Smooth muscle cell (in vitro differentiated cells): ENCODE results near the gene IFITM5. TPM values are rescaled to one million over a fixed set of nuclear protein-coding genes. Genes with fewer than 3 reads are reported as not detected.

ENCODE experiments used
- DNase-seq: peaks from one replicate; lab custom pipeline; 2025; ENCODE audit not compliant: unreplicated experiment; lab: John Stamatoyannopoulos, UW
- H2AFZ ChIP-seq: fragments of 200-600 bp; sonication (generic); 2 replicates; pipeline ENCODE4 v1.6.0; 2016; ENCODE audit warnings: antibody characterized with exemption, low read depth, mild to moderate bottlenecking
- H3F3A ChIP-seq: fragments of 200-600 bp; sonication (generic); 2 replicates; pipeline ENCODE4 v1.6.0; 2017; ENCODE audit warnings: antibody characterized with exemption, low read depth
- H3K27ac ChIP-seq: fragments of 200-600 bp; sonication (generic); 2 replicates; pipeline ENCODE4 v1.5.1; 2016; ENCODE audit warnings: low read depth, mild to moderate bottlenecking
- H3K27me3 ChIP-seq: fragments of 200-600 bp; sonication (generic); 2 replicates; pipeline ENCODE4 v1.6.1; 2016; ENCODE audit warnings: low read depth, mild to moderate bottlenecking
- H3K36me3 ChIP-seq: fragments of 200-600 bp; sonication (generic); 2 replicates; pipeline ENCODE4 v1.5.1; 2016; ENCODE audit warnings: low read depth
- H3K4me1 ChIP-seq: fragments of 200-600 bp; sonication (generic); 2 replicates; pipeline ENCODE4 v1.5.1; 2016; ENCODE audit warnings: low read depth
- H3K4me2 ChIP-seq: fragments of 200-600 bp; sonication (generic); 2 replicates; pipeline ENCODE4 v1.6.0; 2016; ENCODE audit warnings: mild to moderate bottlenecking
- H3K4me3 ChIP-seq: fragments of 200-600 bp; sonication (generic); 2 replicates; pipeline ENCODE4 v1.5.1; 2016; ENCODE audit warnings: mild to moderate bottlenecking
- H3K79me2 ChIP-seq: fragments of 200-600 bp; sonication (generic); 2 replicates; pipeline ENCODE4 v1.6.0; 2016; ENCODE audit warnings: low read depth, mild to moderate bottlenecking
- H3K9ac ChIP-seq: fragments of 200-600 bp; sonication (generic); 2 replicates; pipeline ENCODE4 v1.6.0; 2016; ENCODE audit warnings: low read depth
- H3K9me3 ChIP-seq: fragments of 200-600 bp; sonication (generic); replicated peaks from 2 replicates; pipeline ENCODE4 v1.5.1; 2016; ENCODE audit warnings: low read depth
- H4K20me1 ChIP-seq: fragments of 200-600 bp; sonication (generic); 2 replicates; pipeline ENCODE4 v1.6.0; 2016; ENCODE audit warnings: low read depth
- CTCF ChIP-seq: fragments of 200-600 bp; sonication (generic); IDR thresholded peaks from 2 replicates; pipeline ENCODE4 v1.5.1; 2017; ENCODE audit warnings: borderline replicate concordance, mild to moderate bottlenecking, antibody characterized with exemption; ENCODE audit not compliant: insufficient read depth, poor library complexity, severe bottlenecking
- WGBS: methylation state at CpG from one replicate; pipeline ENCODE4 v1.1.7; 2016; ENCODE audit warnings: low lambda C conversion rate; 5-methylcytosine and 5-hydroxymethylcytosine counted together
- polyA plus RNA-seq: library from polyadenylated mRNA; unstranded; fragments of >200 nt; fragmentation: Nextera tagmentation; extraction: Ambion mirVana; gene quantifications from 2 replicates; pipeline ENCODE4 v1.2.1, GENCODE V29; 2016
- total RNA-seq: library from RNA; depleted of rRNA; stranded (reverse); fragments of >200 nt; gene quantifications from 2 replicates; pipeline ENCODE4 v1.2.3, GENCODE V29; 2014

IFITM5 gene
- total and polyA plus RNA-seq, 2 experiments from 2014 or later: not detected

DNA sequence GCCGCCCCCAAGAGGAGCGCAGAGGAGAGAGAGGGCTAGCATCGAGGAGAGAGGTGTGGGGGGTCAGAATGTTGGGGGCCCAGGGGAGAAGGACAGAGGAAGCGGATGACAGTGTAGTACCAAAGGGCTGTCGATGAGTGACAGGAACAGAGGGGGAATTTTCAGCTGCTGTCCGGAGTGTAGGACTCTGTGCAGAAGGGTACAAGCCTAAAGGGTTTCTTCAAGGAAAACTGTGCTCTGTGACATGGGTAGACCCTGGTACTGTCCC is 26.5 kb downstream of the IFITM5 start:
- Histone ChIP-seq H3K36me3 (no peaks in the 10 kb centered on the region), H4K20me1 (no peaks in the 10 kb centered on the region), H3K4me2 (no peak overlapping the region), H3K9me3 (no peaks in the 10 kb centered on the region), H3F3A (no peaks in the 10 kb centered on the region), H3K4me3 (no peak overlapping the region), H3K79me2 (no peaks in the 10 kb centered on the region), H3K4me1 (no peaks in the 10 kb centered on the region), H3K27me3 (no peaks in the 10 kb centered on the region), H3K9ac (no peak overlapping the region), H3K27ac (no peak overlapping the region), H2AFZ (no peak overlapping the region)
- DNase-seq: no peak
- WGBS: 96% methylated on average over 6 of the region's 6 CpGs
- TF ChIP-seq CTCF: no peak

- no peak overlapping the region for H3K27ac ChIP-seq
Measured at GRCh38 chr11:272195-272930, 27.0 kb downstream of the IFITM5 start.

GRCh38 chr11:271319-271715 is 28.0 kb downstream of the IFITM5 start:
- H3K4me2 ChIP-seq: no peak overlapping the region
- no peak for DNase-seq
- H3F3A ChIP-seq: no peaks in the 10 kb centered on the region
- TF ChIP-seq CTCF: no peak
- H3K36me3 ChIP-seq: no peaks in the 10 kb centered on the region
- H3K27me3 ChIP-seq: no peaks in the 10 kb centered on the region
- 90% methylated on average over 8 of the region's 8 CpGs for WGBS
- no peaks in the 10 kb centered on the region for H3K4me1 ChIP-seq
- no peak overlapping the region for H3K27ac ChIP-seq
- H3K9ac ChIP-seq: no peak overlapping the region
- no peak overlapping the region for H2AFZ ChIP-seq
- no peaks in the 10 kb centered on the region for H4K20me1 ChIP-seq
- no peaks in the 10 kb centered on the region for H3K9me3 ChIP-seq
- H3K4me3 ChIP-seq: no peak overlapping the region
- no peaks in the 10 kb centered on the region for H3K79me2 ChIP-seq

More at GRCh38 chr11:272195-272930, 27.0 kb downstream of the IFITM5 start:
- no peaks in the 10 kb centered on the region for H3F3A ChIP-seq
- no peak overlapping the region for H3K9ac ChIP-seq
- DNase-seq: no peak
- no peaks in the 10 kb centered on the region for H3K79me2 ChIP-seq
- no peak overlapping the region for H3K4me3 ChIP-seq
- TF ChIP-seq CTCF: no peak
- no peak overlapping the region for H3K4me2 ChIP-seq
- 91% methylated on average over 22 of the region's 22 CpGs for WGBS
- H3K36me3 ChIP-seq: no peaks in the 10 kb centered on the region
- H4K20me1 ChIP-seq: no peaks in the 10 kb centered on the region
- H3K9me3 ChIP-seq: no peaks in the 10 kb centered on the region
- no peak overlapping the region for H2AFZ ChIP-seq
- H3K27me3 ChIP-seq: no peaks in the 10 kb centered on the region
- no peaks in the 10 kb centered on the region for H3K4me1 ChIP-seq

- H2AFZ ChIP-seq: no peak overlapping the region
- H3K4me3 ChIP-seq: no peak overlapping the region
- H3K79me2 ChIP-seq: no peaks in the 10 kb centered on the region
- no peak overlapping the region for H3K27ac ChIP-seq
- H3F3A ChIP-seq: no peaks in the 10 kb centered on the region
- WGBS: 90% methylated on average over 18 of the region's 18 CpGs
- H3K9ac ChIP-seq: no peak overlapping the region
- H4K20me1 ChIP-seq: no peaks in the 10 kb centered on the region
- no peaks in the 10 kb centered on the region for H3K4me1 ChIP-seq
- DNase-seq: no peak
- TF ChIP-seq CTCF: no peak
- no peaks in the 10 kb centered on the region for H3K9me3 ChIP-seq
- no peaks in the 10 kb centered on the region for H3K27me3 ChIP-seq
- H3K36me3 ChIP-seq: no peaks in the 10 kb centered on the region
- no peak overlapping the region for H3K4me2 ChIP-seq
Measured at GRCh38 chr11:270451-271318, 28.6 kb downstream of the IFITM5 start.
